HG02970 (cell line): ENCODE measurements around the gene PFKFB3.
"Not testable (repeated sequence)": the region's sequence is repeated elsewhere in the genome, so short reads cannot be mapped to it uniquely, and the experiment has no call there.

Experiments used
- ATAC-seq: cut with Tn5 transposase; IDR thresholded peaks from one replicate; pipeline ENCODE4 v1.9.1; 2021; ENCODE audit warnings: mild to moderate bottlenecking, moderate library complexity, moderate number of reproducible peaks; ENCODE audit not compliant: unreplicated experiment, low FRiP score

PFKFB3 gene

GRCh38 chr10:6202684-6203330, at the start of gene PFKFB3:
TSS of gene PFKFB3 (plus strand) at chr10:6202932. CDS start at chr10:6203261, 329 bp downstream.
- peak; percentile 64 for ATAC-seq

DNA sequence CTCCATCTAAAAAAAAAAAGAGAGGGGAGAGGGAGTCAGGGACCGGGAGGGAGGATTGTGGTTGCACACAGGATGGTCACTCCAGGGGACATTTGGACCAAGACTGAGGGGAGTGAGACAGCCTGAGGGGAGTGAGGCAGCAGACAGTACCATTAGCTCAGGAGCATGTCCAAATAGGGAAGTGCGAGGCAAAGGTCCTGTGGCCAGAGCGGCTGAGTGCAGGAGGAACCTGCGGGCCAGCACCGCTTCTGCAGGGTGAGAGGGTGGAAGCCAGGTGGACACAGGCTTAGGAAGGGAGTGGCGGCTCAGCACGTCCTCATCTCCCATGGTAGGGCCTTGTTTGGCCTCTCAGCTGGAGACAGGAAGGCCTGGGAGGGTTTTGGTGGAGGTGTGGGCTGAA, 48.9 kb upstream of the PFKFB3 start:
- no peak for ATAC-seq

DNA sequence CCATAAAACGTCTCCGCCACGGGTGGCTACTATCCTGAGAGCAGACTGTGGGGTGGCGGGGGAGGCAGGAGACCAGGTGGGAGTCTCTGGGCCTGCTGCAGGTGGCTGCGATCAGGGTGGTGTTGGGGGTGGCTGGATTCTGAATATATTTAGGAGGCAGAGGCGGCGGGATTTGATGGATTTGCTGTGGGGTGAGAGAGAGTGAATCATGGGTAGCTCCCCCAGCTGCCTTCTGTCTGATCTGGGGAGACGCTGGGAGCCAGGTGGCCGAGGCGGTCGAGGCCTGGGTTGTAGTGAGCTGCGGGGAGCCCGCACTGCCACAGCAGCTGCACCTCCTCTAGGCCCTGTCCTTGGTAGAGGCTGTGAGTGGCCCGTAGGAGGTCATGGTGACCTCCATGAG, 48.2 kb upstream of the PFKFB3 start:
- ATAC-seq = no peak

DNA sequence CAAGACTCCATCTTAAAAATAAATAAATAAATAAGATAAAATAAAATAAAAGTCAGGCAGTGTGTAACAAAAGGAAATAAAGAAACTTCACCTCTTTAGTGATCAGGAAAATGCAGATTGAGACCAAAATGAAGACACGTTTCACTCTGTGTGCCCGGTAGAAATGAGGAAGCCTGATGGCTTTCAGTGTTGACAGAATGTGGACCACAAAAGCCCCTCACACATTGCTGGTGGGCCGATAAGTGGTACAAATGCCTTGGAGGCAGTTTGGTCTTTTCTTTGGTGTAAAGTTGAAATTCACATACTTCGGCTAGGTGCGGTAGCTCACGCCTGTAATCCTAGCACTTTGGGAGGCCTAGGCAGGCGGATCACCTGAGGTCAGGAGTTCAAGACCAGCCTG, 44.5 kb upstream of the PFKFB3 start:
- ATAC-seq = no peak

- ATAC-seq = no peak
Measured at GRCh38 chr10:6161921-6162320, 40.8 kb upstream of the PFKFB3 start.

DNA sequence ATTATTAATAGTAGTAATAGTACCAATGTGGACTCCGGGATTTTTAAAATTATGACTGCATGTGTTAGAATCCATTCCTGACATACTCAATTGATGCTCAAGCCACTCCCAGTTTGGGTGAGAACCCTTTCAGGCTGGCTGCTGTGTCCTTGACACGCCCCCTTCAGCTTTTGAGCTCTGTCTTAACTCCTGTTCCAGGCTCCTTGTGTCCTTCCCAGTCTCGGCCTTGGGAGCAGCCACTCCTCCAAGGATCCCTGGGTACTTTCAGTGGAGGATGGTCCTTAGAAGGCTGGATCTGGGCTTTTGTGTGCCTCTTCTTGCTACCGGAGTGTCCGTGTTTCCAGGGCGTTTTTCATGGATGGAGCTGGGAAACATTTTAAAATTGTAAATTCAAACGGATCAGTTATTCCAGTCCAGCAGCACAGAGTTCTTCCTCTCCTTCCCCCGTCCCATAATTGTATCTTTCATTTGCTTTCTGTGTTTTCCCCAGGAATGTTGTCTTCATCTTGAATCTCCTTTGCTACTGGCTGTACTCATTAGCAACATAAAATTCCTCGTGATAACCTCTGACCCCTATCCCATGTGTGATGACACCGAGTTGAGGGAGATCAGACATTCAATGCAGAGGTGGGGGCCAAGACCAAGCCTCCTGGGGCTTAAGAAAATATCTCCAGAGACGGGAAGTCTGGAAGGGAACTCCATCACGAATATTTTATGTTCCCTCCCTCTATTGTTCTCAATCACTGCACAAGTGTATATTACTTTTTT, 40.0 kb upstream of the PFKFB3 start:
- ATAC-seq = no peak

GRCh38 chr10:6163364-6164270, 39.1 kb upstream of the PFKFB3 start:
- ATAC-seq = peak; percentile 94

DNA sequence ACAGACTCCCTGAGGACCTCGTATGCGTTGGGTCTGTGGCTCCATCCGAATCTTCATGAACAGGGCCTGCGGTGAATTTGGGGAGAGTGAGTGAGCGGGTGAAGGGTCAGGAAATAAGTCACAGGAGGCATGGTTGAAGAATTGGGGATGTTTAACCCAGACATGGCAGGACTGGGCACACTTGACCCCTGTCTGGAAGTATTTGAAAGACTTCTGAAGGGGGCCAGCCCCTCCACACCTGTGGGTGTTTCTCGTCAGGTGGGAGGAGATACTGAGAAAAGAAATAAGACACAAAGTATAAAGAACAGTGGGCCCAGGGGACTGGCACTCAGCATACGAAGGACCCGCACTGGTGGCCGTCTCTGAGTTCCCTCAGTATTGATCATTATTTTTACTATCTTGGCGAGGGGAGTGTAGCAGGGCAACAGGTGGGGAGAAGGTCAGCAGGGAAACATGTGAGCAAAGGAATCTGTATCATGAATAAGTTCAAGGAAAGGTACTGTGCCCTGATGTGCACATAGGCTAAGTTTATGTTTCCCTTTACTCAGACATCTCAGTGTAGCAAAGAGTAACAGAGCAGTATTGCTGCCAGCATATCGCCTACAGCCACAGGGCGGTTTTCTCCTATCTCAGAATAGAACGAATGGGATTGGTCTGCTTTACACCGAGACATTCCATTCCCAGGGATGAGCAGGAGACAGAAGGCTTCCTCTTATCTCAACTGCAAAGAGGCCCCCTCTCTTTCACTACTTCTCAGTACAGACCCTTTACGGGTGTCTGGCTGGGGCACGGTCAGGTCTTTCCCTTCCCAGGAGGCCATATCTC, 38.2 kb upstream of the PFKFB3 start:
- no peak for ATAC-seq

- no peak for ATAC-seq
Measured at GRCh38 chr10:6165221-6165725, 37.5 kb upstream of the PFKFB3 start.

DNA sequence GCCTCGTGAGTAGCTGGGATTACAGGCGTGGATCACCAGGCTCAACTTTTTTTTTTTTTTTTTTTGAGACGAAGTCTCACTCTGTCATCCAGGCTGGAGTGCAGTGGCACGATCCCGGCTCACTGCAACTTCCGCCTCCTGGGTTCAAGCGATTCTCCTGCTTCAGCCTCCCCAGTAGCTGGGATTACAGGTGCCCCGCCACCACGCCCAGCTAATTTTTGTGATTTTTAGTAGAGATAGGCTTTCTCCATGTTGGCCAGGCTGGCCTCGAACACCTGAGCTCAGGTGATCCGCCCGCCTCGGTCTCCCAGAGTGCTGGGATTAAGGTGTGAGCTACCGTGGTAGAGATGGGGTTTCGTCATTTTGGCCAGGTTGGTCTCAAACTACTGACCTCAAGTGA, 36.8 kb upstream of the PFKFB3 start:
- ATAC-seq = not testable (repeated sequence)

- ATAC-seq = no peak
Measured at GRCh38 chr10:6167456-6167855, 35.3 kb upstream of the PFKFB3 start.

GRCh38 chr10:6168084-6168483, 34.6 kb upstream of the PFKFB3 start:
- no peak for ATAC-seq

DNA sequence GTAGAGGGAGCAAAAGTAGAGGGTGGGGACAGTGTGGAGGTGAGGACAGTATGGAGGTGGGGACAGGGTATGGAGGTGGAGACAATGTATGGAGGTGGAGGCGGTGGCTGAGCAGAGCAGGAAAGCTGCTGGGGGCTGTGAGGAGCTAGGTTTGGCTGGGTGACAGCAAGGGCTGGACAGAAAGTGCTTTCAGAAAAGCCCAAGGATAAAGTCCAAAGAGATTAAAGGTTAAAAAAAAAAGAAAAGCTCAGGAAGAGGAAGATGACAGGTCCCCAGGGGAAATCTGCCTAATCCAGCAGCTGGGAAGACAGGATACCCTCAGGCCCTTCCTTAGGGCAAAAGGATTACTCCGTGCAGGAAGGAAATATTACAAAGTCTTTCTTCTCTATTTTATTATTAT, 32.1 kb upstream of the PFKFB3 start:
- no peak for ATAC-seq

DNA sequence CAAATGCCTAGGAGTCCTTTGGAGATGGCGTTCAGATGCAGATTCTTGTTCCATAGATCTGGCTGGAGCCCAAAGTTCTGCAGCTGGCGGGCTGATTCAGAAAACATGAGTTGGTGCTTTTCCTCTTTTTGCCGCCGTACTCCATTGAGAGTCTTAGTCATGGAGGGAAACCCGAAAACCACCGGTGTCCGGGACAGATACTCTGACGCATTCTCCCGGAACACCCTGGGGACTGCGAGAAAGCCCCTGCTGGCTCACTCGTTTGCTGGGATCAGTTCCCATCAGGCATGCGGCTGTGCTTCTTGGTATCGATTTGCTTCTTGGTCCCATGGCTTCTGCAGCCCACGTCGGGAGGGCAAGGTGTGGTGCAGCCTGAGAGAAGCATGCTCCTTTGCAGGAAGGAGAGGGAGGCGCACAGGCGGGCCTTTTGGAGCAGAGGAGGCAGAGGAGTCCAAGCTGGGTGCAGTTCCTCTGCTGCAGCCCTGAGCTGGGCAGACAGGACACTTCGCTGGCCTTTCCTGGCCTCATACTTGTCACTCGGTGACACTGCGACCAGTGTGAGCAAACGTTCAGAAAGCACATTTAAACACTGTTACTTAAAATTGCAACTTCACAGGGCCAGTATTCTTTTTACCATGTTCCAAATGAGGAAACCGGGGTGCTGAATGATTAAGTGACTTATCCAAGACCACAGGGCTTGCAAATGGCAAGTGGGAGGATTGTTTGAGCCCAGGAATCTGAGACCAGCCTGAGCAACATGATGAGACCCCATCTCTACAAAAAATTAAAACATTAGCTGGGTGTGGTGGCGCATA, 30.6 kb upstream of the PFKFB3 start:
- ATAC-seq = no peak

DNA sequence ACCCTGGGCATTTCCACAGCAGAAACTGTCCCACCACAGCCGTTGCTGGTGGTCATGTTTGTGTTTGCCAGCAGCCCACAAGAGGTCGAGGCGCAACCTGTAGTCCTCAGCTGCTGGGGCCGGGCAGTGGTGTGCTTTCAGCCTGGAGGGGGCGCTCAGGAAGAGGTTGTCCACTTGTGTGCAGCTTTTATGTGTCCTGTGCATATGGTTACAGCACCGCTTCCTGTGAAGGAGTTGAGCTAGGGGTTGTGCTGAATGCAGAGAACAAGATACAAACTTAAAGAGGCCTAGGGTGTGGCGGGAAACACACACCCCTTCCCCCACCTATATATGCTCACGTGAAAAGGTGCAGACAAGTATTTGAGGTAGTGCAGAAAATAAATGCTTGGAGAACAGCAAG, 29.5 kb upstream of the PFKFB3 start:
- ATAC-seq = no peak

GRCh38 chr10:6174201-6174874, 28.4 kb upstream of the PFKFB3 start:
- no peak for ATAC-seq

DNA sequence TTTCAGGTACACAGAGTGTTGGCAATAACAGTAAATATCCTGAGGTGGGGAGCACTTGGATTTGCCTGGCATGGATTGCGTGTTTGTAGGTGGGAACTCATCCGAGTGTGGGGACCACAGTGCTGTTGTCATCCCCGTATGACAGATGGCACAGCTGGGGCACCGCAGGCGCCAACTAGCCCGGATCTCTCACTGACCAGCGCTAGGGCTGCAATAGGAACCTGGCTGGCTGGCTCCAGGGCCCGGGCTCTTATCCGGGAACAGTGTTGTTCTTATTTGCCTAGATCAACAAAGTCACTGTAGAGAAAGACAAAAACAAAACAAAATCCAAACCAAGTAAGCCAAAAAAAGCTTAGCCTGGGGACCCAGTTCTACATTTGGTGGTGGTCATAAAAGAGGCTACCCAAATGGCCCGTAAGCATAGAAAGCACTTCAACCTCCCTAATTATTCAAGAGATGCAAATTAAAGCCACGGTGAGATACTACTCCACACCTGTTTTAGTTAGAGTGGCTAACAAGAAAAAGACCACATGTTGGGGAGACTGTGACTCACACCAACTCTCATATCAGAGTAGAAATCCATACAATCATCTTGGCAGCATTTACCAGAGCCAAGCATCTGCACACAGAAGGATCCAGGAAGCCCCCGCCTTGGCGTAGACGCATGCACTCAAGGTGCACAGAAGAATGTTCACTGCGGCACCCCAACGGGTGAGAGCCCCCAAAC, 27.2 kb upstream of the PFKFB3 start:
- no peak for ATAC-seq

GRCh38 chr10:6176691-6177231, 26.0 kb upstream of the PFKFB3 start:
- no peak for ATAC-seq
